ENCODE results near the gene MYCN. TPM values are rescaled to one million over a fixed set of nuclear protein-coding genes. Genes with fewer than 3 reads are reported as not detected.
"Not testable (repeated sequence)": the region's sequence is repeated elsewhere in the genome, so short reads cannot be mapped to it uniquely, and the experiment has no call there.

MYCN gene
- total and polyA plus RNA-seq, 5 donors from 2014 or later: 0.08 to 2.2 (median 0.09) TPM; not detected in 2

GRCh38 chr2:15919716-15920434, 20.5 kb upstream of the MYCN start:
- Mint-ChIP-seq H3K4me1 (no peaks in the 10 kb centered on the region), H3K27ac (peak overlapping the region in 1 of 3 donors; percentile 86), H3K27me3 (no peaks in the 10 kb centered on the region), H3K9me3 (peaks cover 0 to 3% (median 0%) of the 10 kb centered on the region in 7 donors), H3K4me3 (no peak overlapping the region), H3K36me3 (no peaks in the 10 kb centered on the region)
- Histone ChIP-seq H3K36me3 (ENCODE audit: control insufficient read depth, insufficient read depth, low read length) (no peaks in the 10 kb centered on the region), H3K9me3 (ENCODE audit: control insufficient read depth in 2 of 2, low read length in 2 of 2) (no peaks in the 10 kb centered on the region), H3K27ac (ENCODE audit: insufficient read depth, low read length, poor library complexity, severe bottlenecking) (no peak overlapping the region), H3K4me3 (ENCODE audit: low read depth, low read length) (no peak overlapping the region), H3K4me1 (ENCODE audit: control insufficient read depth, insufficient read depth, low read length, poor library complexity, severe bottlenecking) (no peaks in the 10 kb centered on the region), H3K27me3 (ENCODE audit: control insufficient read depth, insufficient read depth, low read length) (no peaks in the 10 kb centered on the region)
- no peak for ATAC-seq (ENCODE audit: low read depth in 2 of 2)
- DNase-seq: no peak

- H3K4me1 ChIP-seq (ENCODE audit: control insufficient read depth, insufficient read depth, low read length, poor library complexity, severe bottlenecking): no peaks in the 10 kb centered on the region
- no peak for ATAC-seq (ENCODE audit: low read depth in 2 of 2)
- H3K36me3 Mint-ChIP-seq: no peaks in the 10 kb centered on the region
- DNase-seq: no peak
- no peak overlapping the region for H3K4me3 ChIP-seq (ENCODE audit: low read depth, low read length)
- H3K4me1 Mint-ChIP-seq: no peaks in the 10 kb centered on the region
- H3K27me3 Mint-ChIP-seq: no peaks in the 10 kb centered on the region
- H3K27ac Mint-ChIP-seq: no peak overlapping the region
- H3K27me3 ChIP-seq (ENCODE audit: control insufficient read depth, insufficient read depth, low read length): no peaks in the 10 kb centered on the region
- H3K27ac ChIP-seq (ENCODE audit: insufficient read depth, low read length, poor library complexity, severe bottlenecking): no peak overlapping the region
- no peaks in the 10 kb centered on the region for H3K9me3 ChIP-seq (ENCODE audit: control insufficient read depth in 2 of 2, low read length in 2 of 2)
- H3K4me3 Mint-ChIP-seq: no peak overlapping the region
- peaks cover 0 to 3% (median 0%) of the 10 kb centered on the region in 7 donors for H3K9me3 Mint-ChIP-seq
- no peaks in the 10 kb centered on the region for H3K36me3 ChIP-seq (ENCODE audit: control insufficient read depth, insufficient read depth, low read length)
Measured at GRCh38 chr2:15920696-15921095, 19.7 kb upstream of the MYCN start.

GRCh38 chr2:15923597-15923996, 16.8 kb upstream of the MYCN start:
- Mint-ChIP-seq H3K36me3 (no peaks in the 10 kb centered on the region), H3K4me1 (no peaks in the 10 kb centered on the region), H3K9me3 (no peaks in the 10 kb centered on the region)

GRCh38 chr2:15925819-15926218, 14.5 kb upstream of the MYCN start:
- no peaks in the 10 kb centered on the region for H3K36me3 ChIP-seq (ENCODE audit: control insufficient read depth, insufficient read depth, low read length)
- Mint-ChIP-seq H3K4me3 (no peak overlapping the region), H3K27me3 (no peaks in the 10 kb centered on the region), H3K9me3 (no peaks in the 10 kb centered on the region), H3K4me1 (no peaks in the 10 kb centered on the region), H3K27ac (no peak overlapping the region), H3K36me3 (no peaks in the 10 kb centered on the region)
- no peaks in the 10 kb centered on the region for H3K9me3 ChIP-seq (ENCODE audit: control insufficient read depth in 2 of 2, low read length in 2 of 2)
- H3K4me1 ChIP-seq (ENCODE audit: control insufficient read depth, insufficient read depth, low read length, poor library complexity, severe bottlenecking): no peaks in the 10 kb centered on the region
- no peak overlapping the region for H3K27ac ChIP-seq (ENCODE audit: insufficient read depth, low read length, poor library complexity, severe bottlenecking)
- DNase-seq: no peak
- ATAC-seq (ENCODE audit: low read depth in 2 of 2): no peak
- H3K4me3 ChIP-seq (ENCODE audit: low read depth, low read length): no peak overlapping the region
- no peaks in the 10 kb centered on the region for H3K27me3 ChIP-seq (ENCODE audit: control insufficient read depth, insufficient read depth, low read length)

More at GRCh38 chr2:15923597-15923996, 16.8 kb upstream of the MYCN start:
- Mint-ChIP-seq H3K27me3 (no peaks in the 10 kb centered on the region), H3K27ac (no peak overlapping the region), H3K4me3 (no peak overlapping the region)
- H3K27ac ChIP-seq (ENCODE audit: insufficient read depth, low read length, poor library complexity, severe bottlenecking): no peak overlapping the region
- DNase-seq (no peak), ATAC-seq (ENCODE audit: low read depth in 2 of 2) (no peak)
- H3K27me3 ChIP-seq (ENCODE audit: control insufficient read depth, insufficient read depth, low read length): no peaks in the 10 kb centered on the region
- no peaks in the 10 kb centered on the region for H3K9me3 ChIP-seq (ENCODE audit: control insufficient read depth in 2 of 2, low read length in 2 of 2)
- H3K4me1 ChIP-seq (ENCODE audit: control insufficient read depth, insufficient read depth, low read length, poor library complexity, severe bottlenecking): no peaks in the 10 kb centered on the region
- H3K4me3 ChIP-seq (ENCODE audit: low read depth, low read length): no peak overlapping the region
- no peaks in the 10 kb centered on the region for H3K36me3 ChIP-seq (ENCODE audit: control insufficient read depth, insufficient read depth, low read length)

GRCh38 chr2:15926252-15926651, 14.1 kb upstream of the MYCN start:
- Histone ChIP-seq H3K36me3 (ENCODE audit: control insufficient read depth, insufficient read depth, low read length) (no peaks in the 10 kb centered on the region), H3K4me1 (ENCODE audit: control insufficient read depth, insufficient read depth, low read length, poor library complexity, severe bottlenecking) (no peaks in the 10 kb centered on the region), H3K27ac (ENCODE audit: insufficient read depth, low read length, poor library complexity, severe bottlenecking) (no peak overlapping the region), H3K9me3 (ENCODE audit: control insufficient read depth in 2 of 2, low read length in 2 of 2) (no peaks in the 10 kb centered on the region), H3K4me3 (ENCODE audit: low read depth, low read length) (no peak overlapping the region), H3K27me3 (ENCODE audit: control insufficient read depth, insufficient read depth, low read length) (no peaks in the 10 kb centered on the region)
- H3K9me3 Mint-ChIP-seq: no peaks in the 10 kb centered on the region
- H3K4me3 Mint-ChIP-seq: no peak overlapping the region
- H3K36me3 Mint-ChIP-seq: no peaks in the 10 kb centered on the region
- H3K27me3 Mint-ChIP-seq: no peaks in the 10 kb centered on the region
- ATAC-seq (ENCODE audit: low read depth in 2 of 2) (no peak), DNase-seq (no peak)
- no peak overlapping the region for H3K27ac Mint-ChIP-seq
- H3K4me1 Mint-ChIP-seq: no peaks in the 10 kb centered on the region

GRCh38 chr2:15927551-15928218, 12.7 kb upstream of the MYCN start:
- Mint-ChIP-seq H3K27me3 (no peaks in the 10 kb centered on the region), H3K4me3 (no peak overlapping the region), H3K27ac (no peak overlapping the region), H3K36me3 (no peaks in the 10 kb centered on the region), H3K9me3 (no peaks in the 10 kb centered on the region), H3K4me1 (no peaks in the 10 kb centered on the region)
- Histone ChIP-seq H3K27me3 (ENCODE audit: control insufficient read depth, insufficient read depth, low read length) (no peaks in the 10 kb centered on the region), H3K4me3 (ENCODE audit: low read depth, low read length) (no peak overlapping the region), H3K9me3 (ENCODE audit: control insufficient read depth in 2 of 2, low read length in 2 of 2) (no peaks in the 10 kb centered on the region), H3K27ac (ENCODE audit: insufficient read depth, low read length, poor library complexity, severe bottlenecking) (no peak overlapping the region), H3K4me1 (ENCODE audit: control insufficient read depth, insufficient read depth, low read length, poor library complexity, severe bottlenecking) (no peaks in the 10 kb centered on the region), H3K36me3 (ENCODE audit: control insufficient read depth, insufficient read depth, low read length) (no peaks in the 10 kb centered on the region)
- ATAC-seq (ENCODE audit: low read depth in 2 of 2) (no peak), DNase-seq (no peak)

- H3K27ac Mint-ChIP-seq: peak overlapping the region in 1 of 3 donors; percentile 71
- H3K4me3 ChIP-seq (ENCODE audit: low read depth, low read length); H3K9me3 ChIP-seq (ENCODE audit: control insufficient read depth in 2 of 2, low read length in 2 of 2); H3K4me3 Mint-ChIP-seq; DNase-seq; H3K4me1 ChIP-seq (ENCODE audit: control insufficient read depth, insufficient read depth, low read length, poor library complexity, severe bottlenecking); H3K36me3 ChIP-seq (ENCODE audit: control insufficient read depth, insufficient read depth, low read length); H3K9me3 Mint-ChIP-seq; H3K36me3 Mint-ChIP-seq; H3K4me1 Mint-ChIP-seq; H3K27ac ChIP-seq (ENCODE audit: insufficient read depth, low read length, poor library complexity, severe bottlenecking); H3K27me3 Mint-ChIP-seq; ATAC-seq (ENCODE audit: low read depth in 2 of 2); H3K27me3 ChIP-seq (ENCODE audit: control insufficient read depth, insufficient read depth, low read length): not testable (repeated sequence)
Measured at GRCh38 chr2:15929008-15929407, 11.3 kb upstream of the MYCN start.

GRCh38 chr2:15929861-15930260, 10.5 kb upstream of the MYCN start:
- Histone ChIP-seq H3K9me3 (ENCODE audit: control insufficient read depth in 2 of 2, low read length in 2 of 2) (no peaks in the 10 kb centered on the region), H3K27me3 (ENCODE audit: control insufficient read depth, insufficient read depth, low read length) (no peaks in the 10 kb centered on the region), H3K4me3 (ENCODE audit: low read depth, low read length) (no peak overlapping the region), H3K27ac (ENCODE audit: insufficient read depth, low read length, poor library complexity, severe bottlenecking) (no peak overlapping the region), H3K4me1 (ENCODE audit: control insufficient read depth, insufficient read depth, low read length, poor library complexity, severe bottlenecking) (no peaks in the 10 kb centered on the region), H3K36me3 (ENCODE audit: control insufficient read depth, insufficient read depth, low read length) (no peaks in the 10 kb centered on the region)
- no peaks in the 10 kb centered on the region for H3K36me3 Mint-ChIP-seq
- H3K9me3 Mint-ChIP-seq: peaks cover 0 to 1% (median 0%) of the 10 kb centered on the region in 7 donors
- DNase-seq (no peak), ATAC-seq (ENCODE audit: low read depth in 2 of 2) (no peak)
- peaks cover 6% of the 10 kb centered on the region for H3K27me3 Mint-ChIP-seq
- H3K4me1 Mint-ChIP-seq: no peaks in the 10 kb centered on the region
- no peak overlapping the region for H3K4me3 Mint-ChIP-seq
- H3K27ac Mint-ChIP-seq: no peak overlapping the region
